ENCODE data around the gene MCHR1. TPM values are rescaled to one million over a fixed set of nuclear protein-coding genes. Genes with fewer than 3 reads are reported as not detected.
A peak's percentile ranks its signal among the peaks of the same experiment; 100 is the strongest.

MCHR1 gene
- total and polyA plus RNA-seq, 2 of the 13 experiments (the other 11 are each of a cell fraction or from before 2014, with no cell fraction given), result 0.40 to 0.83 TPM

DNA sequence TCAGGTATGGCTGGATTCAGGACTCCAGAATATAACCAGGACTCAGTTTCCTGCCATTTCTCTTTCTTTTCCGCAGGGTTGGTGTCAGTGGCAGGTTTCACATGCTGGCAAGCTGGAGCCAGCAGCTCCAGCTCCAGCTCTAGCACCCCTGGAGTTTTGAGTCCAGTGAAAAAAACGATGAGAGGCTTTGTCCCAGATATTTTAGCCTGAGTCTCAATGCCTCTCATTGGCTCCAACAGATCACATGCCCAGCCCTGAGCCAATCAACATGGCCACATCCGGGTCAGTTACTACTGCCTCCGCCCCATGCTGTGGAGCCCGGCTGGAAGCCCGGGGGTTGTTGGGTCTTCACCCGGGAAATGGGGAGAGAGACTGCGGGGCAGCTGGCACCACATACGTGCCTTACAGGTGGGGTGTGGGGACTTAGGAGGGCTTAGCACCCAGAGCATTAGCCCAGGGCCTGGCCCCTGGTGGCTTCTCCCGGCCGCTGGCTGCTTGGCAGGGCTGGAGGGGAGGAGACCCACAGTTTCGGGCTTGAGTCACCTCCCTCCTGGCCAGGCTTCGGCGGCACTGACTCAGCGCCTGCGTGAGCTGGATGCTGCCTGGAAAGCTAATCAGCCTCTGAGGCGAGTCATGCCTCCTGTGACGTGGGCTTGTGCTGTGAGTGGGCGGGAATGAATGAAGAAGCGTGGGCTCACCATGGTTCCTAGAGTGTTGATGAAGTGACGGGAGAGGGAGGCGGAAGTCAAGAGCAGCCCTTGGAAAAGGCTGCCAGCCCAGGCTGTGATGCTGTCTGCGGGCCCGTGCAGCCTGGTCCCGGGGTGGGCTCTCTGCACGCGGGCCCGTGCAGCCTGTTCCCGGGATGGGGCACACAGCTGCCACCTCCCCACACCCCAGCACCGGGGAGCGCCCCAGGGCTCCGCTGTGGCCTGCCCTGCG, 27.5 kb upstream of the MCHR1 start (continued):
- TF ChIP-seq, protein P1, sequence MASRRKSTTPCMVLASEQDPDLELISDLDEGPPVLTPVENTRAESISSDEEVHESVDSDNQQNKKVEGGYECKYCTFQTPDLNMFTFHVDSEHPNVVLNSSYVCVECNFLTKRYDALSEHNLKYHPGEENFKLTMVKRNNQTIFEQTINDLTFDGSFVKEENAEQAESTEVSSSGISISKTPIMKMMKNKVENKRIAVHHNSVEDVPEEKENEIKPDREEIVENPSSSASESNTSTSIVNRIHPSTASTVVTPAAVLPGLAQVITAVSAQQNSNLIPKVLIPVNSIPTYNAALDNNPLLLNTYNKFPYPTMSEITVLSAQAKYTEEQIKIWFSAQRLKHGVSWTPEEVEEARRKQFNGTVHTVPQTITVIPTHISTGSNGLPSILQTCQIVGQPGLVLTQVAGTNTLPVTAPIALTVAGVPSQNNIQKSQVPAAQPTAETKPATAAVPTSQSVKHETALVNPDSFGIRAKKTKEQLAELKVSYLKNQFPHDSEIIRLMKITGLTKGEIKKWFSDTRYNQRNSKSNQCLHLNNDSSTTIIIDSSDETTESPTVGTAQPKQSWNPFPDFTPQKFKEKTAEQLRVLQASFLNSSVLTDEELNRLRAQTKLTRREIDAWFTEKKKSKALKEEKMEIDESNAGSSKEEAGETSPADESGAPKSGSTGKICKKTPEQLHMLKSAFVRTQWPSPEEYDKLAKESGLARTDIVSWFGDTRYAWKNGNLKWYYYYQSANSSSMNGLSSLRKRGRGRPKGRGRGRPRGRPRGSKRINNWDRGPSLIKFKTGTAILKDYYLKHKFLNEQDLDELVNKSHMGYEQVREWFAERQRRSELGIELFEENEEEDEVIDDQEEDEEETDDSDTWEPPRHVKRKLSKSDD (CRISPR knock-in tag; IDR thresholded peaks at IDR 0.05; ENCODE audit: low read depth), result peak; percentile 79; the same call in 1 of the 2 replicates
- TF ChIP-seq ATRX (CRISPR knock-in tag; IDR thresholded peaks at IDR 0.05; ENCODE audit: borderline replicate concordance), result no peak
- TF ChIP-seq, protein P2, sequence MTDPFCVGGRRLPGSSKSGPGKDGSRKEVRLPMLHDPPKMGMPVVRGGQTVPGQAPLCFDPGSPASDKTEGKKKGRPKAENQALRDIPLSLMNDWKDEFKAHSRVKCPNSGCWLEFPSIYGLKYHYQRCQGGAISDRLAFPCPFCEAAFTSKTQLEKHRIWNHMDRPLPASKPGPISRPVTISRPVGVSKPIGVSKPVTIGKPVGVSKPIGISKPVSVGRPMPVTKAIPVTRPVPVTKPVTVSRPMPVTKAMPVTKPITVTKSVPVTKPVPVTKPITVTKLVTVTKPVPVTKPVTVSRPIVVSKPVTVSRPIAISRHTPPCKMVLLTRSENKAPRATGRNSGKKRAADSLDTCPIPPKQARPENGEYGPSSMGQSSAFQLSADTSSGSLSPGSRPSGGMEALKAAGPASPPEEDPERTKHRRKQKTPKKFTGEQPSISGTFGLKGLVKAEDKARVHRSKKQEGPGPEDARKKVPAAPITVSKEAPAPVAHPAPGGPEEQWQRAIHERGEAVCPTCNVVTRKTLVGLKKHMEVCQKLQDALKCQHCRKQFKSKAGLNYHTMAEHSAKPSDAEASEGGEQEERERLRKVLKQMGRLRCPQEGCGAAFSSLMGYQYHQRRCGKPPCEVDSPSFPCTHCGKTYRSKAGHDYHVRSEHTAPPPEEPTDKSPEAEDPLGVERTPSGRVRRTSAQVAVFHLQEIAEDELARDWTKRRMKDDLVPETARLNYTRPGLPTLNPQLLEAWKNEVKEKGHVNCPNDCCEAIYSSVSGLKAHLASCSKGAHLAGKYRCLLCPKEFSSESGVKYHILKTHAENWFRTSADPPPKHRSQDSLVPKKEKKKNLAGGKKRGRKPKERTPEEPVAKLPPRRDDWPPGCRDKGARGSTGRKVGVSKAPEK (CRISPR knock-in tag; IDR thresholded peaks at IDR 0.05; ENCODE audit: borderline replicate concordance), result no peak
- TF ChIP-seq ZFY (CRISPR knock-in tag; IDR thresholded peaks at IDR 0.05), result peak; percentile 77
- TF ChIP-seq ZFP62 (CRISPR knock-in tag; IDR thresholded peaks at IDR 0.05), result no peak
- peak; percentile 38; the same call in 1 of the 2 replicates for TF ChIP-seq ZNF501 (CRISPR knock-in tag; IDR thresholded peaks at IDR 0.05)
- TF ChIP-seq, protein P3, sequence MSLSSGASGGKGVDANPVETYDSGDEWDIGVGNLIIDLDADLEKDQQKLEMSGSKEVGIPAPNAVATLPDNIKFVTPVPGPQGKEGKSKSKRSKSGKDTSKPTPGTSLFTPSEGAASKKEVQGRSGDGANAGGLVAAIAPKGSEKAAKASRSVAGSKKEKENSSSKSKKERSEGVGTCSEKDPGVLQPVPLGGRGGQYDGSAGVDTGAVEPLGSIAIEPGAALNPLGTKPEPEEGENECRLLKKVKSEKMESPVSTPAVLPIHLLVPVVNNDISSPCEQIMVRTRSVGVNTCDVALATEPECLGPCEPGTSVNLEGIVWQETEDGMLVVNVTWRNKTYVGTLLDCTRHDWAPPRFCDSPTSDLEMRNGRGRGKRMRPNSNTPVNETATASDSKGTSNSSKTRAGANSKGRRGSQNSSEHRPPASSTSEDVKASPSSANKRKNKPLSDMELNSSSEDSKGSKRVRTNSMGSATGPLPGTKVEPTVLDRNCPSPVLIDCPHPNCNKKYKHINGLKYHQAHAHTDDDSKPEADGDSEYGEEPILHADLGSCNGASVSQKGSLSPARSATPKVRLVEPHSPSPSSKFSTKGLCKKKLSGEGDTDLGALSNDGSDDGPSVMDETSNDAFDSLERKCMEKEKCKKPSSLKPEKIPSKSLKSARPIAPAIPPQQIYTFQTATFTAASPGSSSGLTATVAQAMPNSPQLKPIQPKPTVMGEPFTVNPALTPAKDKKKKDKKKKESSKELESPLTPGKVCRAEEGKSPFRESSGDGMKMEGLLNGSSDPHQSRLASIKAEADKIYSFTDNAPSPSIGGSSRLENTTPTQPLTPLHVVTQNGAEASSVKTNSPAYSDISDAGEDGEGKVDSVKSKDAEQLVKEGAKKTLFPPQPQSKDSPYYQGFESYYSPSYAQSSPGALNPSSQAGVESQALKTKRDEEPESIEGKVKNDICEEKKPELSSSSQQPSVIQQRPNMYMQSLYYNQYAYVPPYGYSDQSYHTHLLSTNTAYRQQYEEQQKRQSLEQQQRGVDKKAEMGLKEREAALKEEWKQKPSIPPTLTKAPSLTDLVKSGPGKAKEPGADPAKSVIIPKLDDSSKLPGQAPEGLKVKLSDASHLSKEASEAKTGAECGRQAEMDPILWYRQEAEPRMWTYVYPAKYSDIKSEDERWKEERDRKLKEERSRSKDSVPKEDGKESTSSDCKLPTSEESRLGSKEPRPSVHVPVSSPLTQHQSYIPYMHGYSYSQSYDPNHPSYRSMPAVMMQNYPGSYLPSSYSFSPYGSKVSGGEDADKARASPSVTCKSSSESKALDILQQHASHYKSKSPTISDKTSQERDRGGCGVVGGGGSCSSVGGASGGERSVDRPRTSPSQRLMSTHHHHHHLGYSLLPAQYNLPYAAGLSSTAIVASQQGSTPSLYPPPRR (CRISPR knock-in tag; IDR thresholded peaks at IDR 0.05; ENCODE audit: borderline replicate concordance), result 0 out of 2 replicates have a peak, but pooled peaks have one; percentile 29
- TF ChIP-seq ZNF670 (CRISPR knock-in tag; IDR thresholded peaks at IDR 0.05; ENCODE audit: borderline replicate concordance), result no peak
- TF ChIP-seq, protein P4, sequence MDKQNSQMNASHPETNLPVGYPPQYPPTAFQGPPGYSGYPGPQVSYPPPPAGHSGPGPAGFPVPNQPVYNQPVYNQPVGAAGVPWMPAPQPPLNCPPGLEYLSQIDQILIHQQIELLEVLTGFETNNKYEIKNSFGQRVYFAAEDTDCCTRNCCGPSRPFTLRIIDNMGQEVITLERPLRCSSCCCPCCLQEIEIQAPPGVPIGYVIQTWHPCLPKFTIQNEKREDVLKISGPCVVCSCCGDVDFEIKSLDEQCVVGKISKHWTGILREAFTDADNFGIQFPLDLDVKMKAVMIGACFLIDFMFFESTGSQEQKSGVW (CRISPR knock-in tag; IDR thresholded peaks at IDR 0.05; ENCODE audit: borderline replicate concordance), result no peak
- TF ChIP-seq ZFP82 (CRISPR knock-in tag; IDR thresholded peaks at IDR 0.05; ENCODE audit: borderline replicate concordance), result no peak; the same call in 1 of the 2 replicates
- TF ChIP-seq ZNF577 (CRISPR knock-in tag; IDR thresholded peaks at IDR 0.05; ENCODE audit: borderline replicate concordance, low read depth), result no peak
- TF ChIP-seq NFKB2 (CRISPR knock-in tag; IDR thresholded peaks at IDR 0.05; ENCODE audit: borderline replicate concordance), result peak; percentile 85
- TF ChIP-seq GATA4 (IDR thresholded peaks at IDR 0.05; ENCODE audit: borderline replicate concordance, low read depth), result peak; percentile 33; the same call in 1 of the 2 replicates
- TF ChIP-seq ZBTB3 (CRISPR knock-in tag; IDR thresholded peaks at IDR 0.05; ENCODE audit: borderline replicate concordance, low read depth), result no peak; the same call in 1 of the 2 replicates
- peak; percentile 91; the same call in 1 of the 2 replicates for TF ChIP-seq MEIS1 (CRISPR knock-in tag; IDR thresholded peaks at IDR 0.05; ENCODE audit: borderline replicate concordance)

Measured in HepG2 (cell line).